Measurements from ENCODE around the gene PHOSPHO2.

DNA sequence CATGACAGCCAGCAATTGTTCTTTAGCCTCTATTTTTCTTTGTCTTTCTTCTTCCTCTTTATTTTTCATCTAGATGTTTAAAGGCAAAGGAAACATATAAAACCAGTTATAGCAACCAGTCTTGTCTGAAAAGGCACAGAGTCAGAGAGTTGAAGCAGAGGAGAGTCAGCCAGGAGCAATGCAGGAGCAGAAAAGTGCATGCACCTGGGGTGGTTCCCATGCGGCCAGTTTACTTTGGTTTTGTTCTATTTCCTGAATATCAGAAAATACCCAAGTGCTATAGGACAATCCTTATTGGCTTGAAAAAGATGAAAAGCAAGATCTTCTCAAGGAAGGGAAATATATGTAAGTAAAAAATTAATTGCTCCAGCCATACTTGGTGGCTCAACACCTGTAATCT lies 45.0 kb upstream of the PHOSPHO2 start:
- TF ChIP-seq CTCF (IDR thresholded peaks at IDR 0.05) (no peak), POLR2A (IDR thresholded peaks at IDR 0.05) (no peak), POLR2AphosphoS5 (IDR thresholded peaks at IDR 0.05) (no peak), EP300 (IDR thresholded peaks at IDR 0.05) (no peak)

Data from stomach (tissue), 4 donors.